CD4-positive, alpha-beta T cell treated with Interleukin-21 for 1 hour (primary cell): ENCODE measurements around the gene AGER.
"Not testable (repeated sequence)": the region's sequence is repeated elsewhere in the genome, so short reads cannot be mapped to it uniquely, and the experiment has no call there.

Experiments used
- DNase-seq: peaks from one replicate; pipeline ENCODE4 v3.0.0-alpha.2; 2020

AGER gene

GRCh38 chr6:32184084-32184640 is at the start of gene AGER:
Gene AGER, minus strand, starts transcription at chr6:32184253. Its CDS starts 31 bp downstream, at chr6:32184222.
- DNase-seq = no peak

GRCh38 chr6:32226434-32226833 is 42.4 kb upstream of the AGER start:
- DNase-seq = no peak

- no peak for DNase-seq
Observed at GRCh38 chr6:32224696-32225095, 40.6 kb upstream of the AGER start.

GRCh38 chr6:32223258-32224235 is 39.5 kb upstream of the AGER start, which contains the start of gene NOTCH4:
Gene NOTCH4, minus strand, starts transcription at chr6:32224067. Its CDS starts 139 bp downstream, at chr6:32223928.
- no peak for DNase-seq

GRCh38 chr6:32222333-32223230 is 38.5 kb upstream of the AGER start:
- DNase-seq = no peak

GRCh38 chr6:32220021-32220420 is 36.0 kb upstream of the AGER start:
- DNase-seq = no peak

- DNase-seq = no peak
Observed at GRCh38 chr6:32218167-32218566, 34.1 kb upstream of the AGER start.

GRCh38 chr6:32216998-32217397 is 32.9 kb upstream of the AGER start:
- DNase-seq = no peak

GRCh38 chr6:32216285-32216684 is 32.2 kb upstream of the AGER start:
- no peak for DNase-seq

GRCh38 chr6:32215617-32216016 is 31.6 kb upstream of the AGER start:
- DNase-seq = no peak

- DNase-seq = no peak
Observed at GRCh38 chr6:32214126-32214525, 30.1 kb upstream of the AGER start.

- no peak for DNase-seq
Observed at GRCh38 chr6:32213649-32214048, 29.6 kb upstream of the AGER start.

GRCh38 chr6:32212076-32212760 is 28.2 kb upstream of the AGER start:
- no peak for DNase-seq

- not testable (repeated sequence) for DNase-seq
Observed at GRCh38 chr6:32211432-32211831, 27.4 kb upstream of the AGER start.

- DNase-seq = no peak
Observed at GRCh38 chr6:32210191-32210601, 26.1 kb upstream of the AGER start.

- no peak for DNase-seq
Observed at GRCh38 chr6:32208996-32209395, 24.9 kb upstream of the AGER start.

GRCh38 chr6:32204268-32204715 is 20.2 kb upstream of the AGER start:
- no peak for DNase-seq

- DNase-seq = no peak
Observed at GRCh38 chr6:32203426-32204267, 19.6 kb upstream of the AGER start.

- DNase-seq = no peak
Observed at GRCh38 chr6:32202186-32202585, 18.1 kb upstream of the AGER start.

- DNase-seq = no peak
Observed at GRCh38 chr6:32200711-32201475, 16.8 kb upstream of the AGER start.

GRCh38 chr6:32198866-32199265 is 14.8 kb upstream of the AGER start:
- no peak for DNase-seq
